ENCODE results near the gene VCL.

DNA sequence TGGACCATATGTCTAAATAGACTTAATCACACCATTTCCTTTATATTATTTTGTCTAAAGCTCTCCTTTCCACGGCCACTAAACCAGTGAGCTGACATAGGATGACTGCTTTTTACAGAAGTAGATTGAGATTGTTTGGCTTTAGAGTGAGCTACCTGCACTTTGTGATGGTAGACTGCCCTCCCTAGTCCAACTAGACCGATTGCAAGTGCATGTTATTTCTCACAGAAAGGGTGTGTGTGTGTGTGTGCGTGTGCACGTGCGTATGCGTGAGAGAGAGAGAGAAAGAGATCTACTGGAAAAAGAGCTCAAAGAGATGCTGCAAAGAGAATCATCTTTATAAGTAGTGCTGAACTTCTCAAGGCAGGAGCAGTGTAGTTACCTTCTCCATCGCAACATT lies 60.7 kb downstream of the VCL start:
- TF ChIP-seq MAX (IDR thresholded peaks at IDR 0.05) = no peak; the same call in 1 of the 2 replicates
- no peak for TF ChIP-seq TAF1 (IDR thresholded peaks at IDR 0.05; ENCODE audit: low read depth)
- no peak for TF ChIP-seq EP300 (IDR thresholded peaks at IDR 0.05; ENCODE audit: borderline replicate concordance)
- TF ChIP-seq, protein P1, sequence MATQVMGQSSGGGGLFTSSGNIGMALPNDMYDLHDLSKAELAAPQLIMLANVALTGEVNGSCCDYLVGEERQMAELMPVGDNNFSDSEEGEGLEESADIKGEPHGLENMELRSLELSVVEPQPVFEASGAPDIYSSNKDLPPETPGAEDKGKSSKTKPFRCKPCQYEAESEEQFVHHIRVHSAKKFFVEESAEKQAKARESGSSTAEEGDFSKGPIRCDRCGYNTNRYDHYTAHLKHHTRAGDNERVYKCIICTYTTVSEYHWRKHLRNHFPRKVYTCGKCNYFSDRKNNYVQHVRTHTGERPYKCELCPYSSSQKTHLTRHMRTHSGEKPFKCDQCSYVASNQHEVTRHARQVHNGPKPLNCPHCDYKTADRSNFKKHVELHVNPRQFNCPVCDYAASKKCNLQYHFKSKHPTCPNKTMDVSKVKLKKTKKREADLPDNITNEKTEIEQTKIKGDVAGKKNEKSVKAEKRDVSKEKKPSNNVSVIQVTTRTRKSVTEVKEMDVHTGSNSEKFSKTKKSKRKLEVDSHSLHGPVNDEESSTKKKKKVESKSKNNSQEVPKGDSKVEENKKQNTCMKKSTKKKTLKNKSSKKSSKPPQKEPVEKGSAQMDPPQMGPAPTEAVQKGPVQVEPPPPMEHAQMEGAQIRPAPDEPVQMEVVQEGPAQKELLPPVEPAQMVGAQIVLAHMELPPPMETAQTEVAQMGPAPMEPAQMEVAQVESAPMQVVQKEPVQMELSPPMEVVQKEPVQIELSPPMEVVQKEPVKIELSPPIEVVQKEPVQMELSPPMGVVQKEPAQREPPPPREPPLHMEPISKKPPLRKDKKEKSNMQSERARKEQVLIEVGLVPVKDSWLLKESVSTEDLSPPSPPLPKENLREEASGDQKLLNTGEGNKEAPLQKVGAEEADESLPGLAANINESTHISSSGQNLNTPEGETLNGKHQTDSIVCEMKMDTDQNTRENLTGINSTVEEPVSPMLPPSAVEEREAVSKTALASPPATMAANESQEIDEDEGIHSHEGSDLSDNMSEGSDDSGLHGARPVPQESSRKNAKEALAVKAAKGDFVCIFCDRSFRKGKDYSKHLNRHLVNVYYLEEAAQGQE (IDR thresholded peaks at IDR 0.05; ENCODE audit: low read depth) = no peak
